ENCODE measurements around the gene SYNGR1.
"Not testable (repeated sequence)": the region's sequence is repeated elsewhere in the genome, so short reads cannot be mapped to it uniquely, and the experiment has no call there.

Gene SYNGR1

DNA sequence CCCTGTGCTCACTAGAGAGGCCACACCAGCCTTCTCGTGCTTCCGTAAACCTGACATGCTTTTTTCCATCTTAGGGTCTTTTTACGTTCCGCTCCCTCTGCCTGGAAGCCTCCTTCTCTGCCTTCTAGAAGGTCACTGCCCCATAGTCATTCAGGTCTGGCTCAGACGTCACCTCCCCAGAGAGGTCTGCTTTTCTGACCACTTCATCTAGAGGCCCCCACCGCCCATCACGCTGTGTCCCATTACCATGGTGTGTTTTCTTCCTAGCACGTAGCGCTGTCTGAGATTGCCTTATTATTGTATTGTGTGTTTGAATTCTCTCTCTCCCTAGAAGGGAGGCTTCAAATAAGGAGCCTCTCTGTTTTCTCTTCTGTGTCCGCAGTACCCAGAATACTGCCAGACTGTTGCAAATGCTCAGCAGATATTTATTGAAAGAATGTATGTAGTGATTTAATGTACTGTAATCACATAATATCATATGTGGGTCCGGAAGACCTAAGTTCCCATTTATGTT, 59.8 kb downstream of the SYNGR1 start:
- no peak for DNase-seq (ENCODE audit: low read depth)
- TF ChIP-seq, protein P1, sequence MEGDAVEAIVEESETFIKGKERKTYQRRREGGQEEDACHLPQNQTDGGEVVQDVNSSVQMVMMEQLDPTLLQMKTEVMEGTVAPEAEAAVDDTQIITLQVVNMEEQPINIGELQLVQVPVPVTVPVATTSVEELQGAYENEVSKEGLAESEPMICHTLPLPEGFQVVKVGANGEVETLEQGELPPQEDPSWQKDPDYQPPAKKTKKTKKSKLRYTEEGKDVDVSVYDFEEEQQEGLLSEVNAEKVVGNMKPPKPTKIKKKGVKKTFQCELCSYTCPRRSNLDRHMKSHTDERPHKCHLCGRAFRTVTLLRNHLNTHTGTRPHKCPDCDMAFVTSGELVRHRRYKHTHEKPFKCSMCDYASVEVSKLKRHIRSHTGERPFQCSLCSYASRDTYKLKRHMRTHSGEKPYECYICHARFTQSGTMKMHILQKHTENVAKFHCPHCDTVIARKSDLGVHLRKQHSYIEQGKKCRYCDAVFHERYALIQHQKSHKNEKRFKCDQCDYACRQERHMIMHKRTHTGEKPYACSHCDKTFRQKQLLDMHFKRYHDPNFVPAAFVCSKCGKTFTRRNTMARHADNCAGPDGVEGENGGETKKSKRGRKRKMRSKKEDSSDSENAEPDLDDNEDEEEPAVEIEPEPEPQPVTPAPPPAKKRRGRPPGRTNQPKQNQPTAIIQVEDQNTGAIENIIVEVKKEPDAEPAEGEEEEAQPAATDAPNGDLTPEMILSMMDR (IDR thresholded peaks at IDR 0.05; ENCODE audit: control insufficient read depth, extremely low read depth, insufficient read depth) = no peak
- H3K4me3 ChIP-seq (ENCODE audit: low read depth, low read length) = no peak overlapping the region

DNA sequence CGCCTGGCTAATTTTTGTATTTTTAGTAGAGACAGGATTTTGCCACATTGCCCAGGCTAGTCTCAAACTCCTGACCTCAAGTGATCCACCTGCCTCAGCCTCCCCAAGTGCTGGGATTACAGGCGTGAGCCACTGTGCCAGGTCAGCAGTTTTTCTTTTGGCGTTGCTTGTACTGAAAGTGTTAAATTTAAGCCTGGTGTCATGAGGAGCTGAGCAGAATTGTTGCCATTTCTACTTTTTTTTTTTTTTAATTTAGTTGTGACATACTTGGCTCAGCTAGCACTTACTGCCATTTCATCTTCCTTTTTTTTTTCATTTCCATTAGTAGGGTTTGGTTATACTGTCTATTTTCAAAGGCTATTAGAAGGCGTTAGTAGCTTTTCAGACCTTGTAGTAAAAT, 60.5 kb downstream of the SYNGR1 start:
- no peak for DNase-seq (ENCODE audit: low read depth)
- H3K4me3 ChIP-seq (ENCODE audit: low read depth, low read length) = no peak overlapping the region
- TF ChIP-seq, protein P1 (IDR thresholded peaks at IDR 0.05; ENCODE audit: control insufficient read depth, extremely low read depth, insufficient read depth) = no peak

DNA sequence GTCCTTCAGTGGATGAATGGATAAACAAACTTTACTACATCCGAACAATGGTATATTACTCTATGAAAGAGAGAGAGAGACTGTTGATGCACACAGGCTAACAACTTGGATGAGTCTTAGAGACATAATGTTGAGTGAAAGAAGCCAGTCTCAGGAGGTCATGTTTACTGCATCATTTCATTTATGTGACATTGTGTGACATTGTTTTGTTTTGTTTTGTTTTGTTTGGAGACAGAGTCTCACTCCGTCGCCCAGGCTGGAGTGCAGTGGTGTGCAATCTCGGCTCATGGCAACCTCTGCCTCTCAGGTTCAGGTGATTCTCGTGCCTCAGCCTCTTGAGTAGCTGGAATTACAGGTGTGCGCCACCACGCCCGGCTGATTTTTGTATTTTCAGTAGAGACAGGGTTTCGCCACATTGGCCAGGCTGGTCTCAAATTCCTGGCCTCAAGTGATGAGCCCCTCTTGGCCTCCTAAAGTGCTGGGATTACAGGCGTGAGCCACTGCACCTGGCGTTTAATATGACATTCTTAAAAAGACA, 62.1 kb downstream of the SYNGR1 start:
- DNase-seq (ENCODE audit: low read depth); H3K4me3 ChIP-seq (ENCODE audit: low read depth, low read length): not testable (repeated sequence)

DNA sequence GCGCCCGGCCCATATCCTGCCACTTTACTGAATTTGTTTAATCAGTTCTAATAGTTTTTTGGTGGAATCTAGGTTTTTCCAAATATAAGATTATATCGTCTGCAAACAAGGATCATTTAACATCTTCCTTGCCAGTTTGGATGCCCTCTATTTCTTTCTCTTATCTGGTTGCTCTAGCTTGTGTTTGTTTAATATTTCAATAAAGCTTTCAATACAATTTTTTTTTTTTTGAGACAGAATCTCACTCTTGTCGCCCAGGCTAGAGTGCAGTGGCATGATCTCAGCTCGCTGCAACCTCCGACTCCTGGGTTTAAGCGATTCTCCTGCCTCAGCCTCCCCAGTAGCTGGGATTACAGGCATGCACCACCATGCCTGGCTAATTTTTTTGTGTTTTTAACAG, 63.4 kb downstream of the SYNGR1 start:
- not testable (repeated sequence) for H3K4me3 ChIP-seq (ENCODE audit: low read depth, low read length); DNase-seq (ENCODE audit: low read depth)

DNA sequence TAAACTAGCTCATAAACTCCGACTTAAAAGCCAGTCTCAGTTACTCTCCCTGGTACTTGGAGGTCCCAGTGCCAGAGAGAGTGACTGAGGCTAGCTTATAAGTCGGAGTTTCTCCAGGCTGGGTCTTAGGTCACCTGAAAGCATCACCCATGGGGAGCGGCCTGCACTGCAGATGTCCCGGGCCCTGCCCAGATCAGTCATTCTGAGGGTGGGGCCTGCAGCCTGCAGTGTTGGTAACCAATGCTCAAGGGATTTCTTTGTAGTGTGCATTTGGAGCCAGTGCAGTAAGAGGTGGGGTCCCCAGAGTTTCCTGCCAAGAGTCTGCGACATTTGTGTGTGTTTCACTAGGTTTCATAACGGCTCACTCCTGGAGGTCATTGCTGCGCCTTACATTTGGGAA, 64.6 kb downstream of the SYNGR1 start:
- no peak for DNase-seq (ENCODE audit: low read depth)
- no peak overlapping the region for H3K4me3 ChIP-seq (ENCODE audit: low read depth, low read length)
- TF ChIP-seq, protein P1 (IDR thresholded peaks at IDR 0.05; ENCODE audit: control insufficient read depth, extremely low read depth, insufficient read depth) = no peak

DNA sequence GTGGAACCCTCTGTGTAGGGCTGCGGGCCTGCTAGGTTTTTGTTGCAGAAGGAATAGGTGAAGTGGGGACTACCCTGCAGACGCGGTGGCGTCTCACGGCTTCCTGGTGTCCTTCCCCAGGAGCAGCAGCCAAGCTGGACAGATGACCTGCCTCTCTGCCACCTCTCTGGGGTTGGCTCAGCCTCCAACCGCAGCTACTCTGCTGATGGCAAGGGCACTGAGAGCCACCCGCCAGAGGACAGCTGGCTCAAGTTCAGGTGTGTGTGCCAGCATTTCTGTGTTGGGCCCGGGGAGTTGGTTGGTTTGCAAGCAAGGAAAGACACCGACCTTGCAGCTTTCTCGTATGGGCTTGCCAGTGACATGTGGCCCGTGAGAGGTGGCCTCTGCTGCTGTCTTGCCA, 65.1 kb downstream of the SYNGR1 start:
- DNase-seq (ENCODE audit: low read depth) = peak; percentile 72
- H3K4me3 ChIP-seq (ENCODE audit: low read depth, low read length) = no peak overlapping the region
- TF ChIP-seq, protein P1 (IDR thresholded peaks at IDR 0.05; ENCODE audit: control insufficient read depth, extremely low read depth, insufficient read depth) = no peak

DNA sequence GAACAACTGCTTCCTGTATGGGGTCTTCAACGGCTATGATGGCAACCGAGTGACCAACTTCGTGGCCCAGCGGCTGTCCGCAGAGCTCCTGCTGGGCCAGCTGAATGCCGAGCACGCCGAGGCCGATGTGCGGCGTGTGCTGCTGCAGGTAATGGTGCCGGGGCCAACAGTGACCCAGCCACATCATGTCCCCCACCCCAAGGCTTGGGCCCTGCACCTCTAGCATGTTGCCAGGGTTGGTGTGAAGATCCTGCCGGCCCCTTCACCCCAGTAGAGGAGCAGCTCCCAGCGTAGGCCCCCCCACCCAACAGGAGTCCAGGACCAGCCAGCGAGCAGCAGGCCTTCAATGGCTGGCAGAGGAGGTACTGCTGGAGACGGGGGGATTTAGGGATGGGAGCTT, 65.7 kb downstream of the SYNGR1 start:
- DNase-seq (ENCODE audit: low read depth) = no peak
- TF ChIP-seq, protein P1 (IDR thresholded peaks at IDR 0.05; ENCODE audit: control insufficient read depth, extremely low read depth, insufficient read depth) = no peak
- no peak overlapping the region for H3K4me3 ChIP-seq (ENCODE audit: low read depth, low read length)

DNA sequence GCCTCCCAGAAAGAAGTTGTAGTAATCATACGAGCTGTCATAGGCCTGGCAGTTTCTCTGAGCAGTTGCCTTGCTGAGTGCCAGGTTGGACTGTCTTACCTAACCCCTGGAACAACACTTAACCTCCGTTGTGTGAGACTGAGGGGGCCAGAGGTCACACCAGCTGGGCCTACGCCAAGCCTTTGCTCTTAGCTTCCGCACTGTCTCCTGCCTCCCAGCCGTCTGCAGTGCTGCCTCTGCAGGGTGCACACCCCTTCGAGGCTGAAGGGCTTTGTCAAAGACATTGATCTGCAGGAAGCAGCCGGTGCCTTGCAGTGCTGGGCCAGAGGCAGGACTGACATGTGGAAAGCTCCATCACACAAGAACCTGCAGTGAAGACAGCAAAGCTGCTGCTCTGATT, 66.5 kb downstream of the SYNGR1 start:
- TF ChIP-seq, protein P1 (IDR thresholded peaks at IDR 0.05; ENCODE audit: control insufficient read depth, extremely low read depth, insufficient read depth) = no peak
- DNase-seq (ENCODE audit: low read depth) = no peak
- H3K4me3 ChIP-seq (ENCODE audit: low read depth, low read length) = no peak overlapping the region
